ENCODE data around the gene NLRP11. TPM values are rescaled to one million over a fixed set of nuclear protein-coding genes. Genes with fewer than 3 reads are reported as not detected.

NLRP11 gene
- total RNA-seq (2014; rRNA removed; shearing (Covaris generic)) = not detected in 2 replicates

DNA sequence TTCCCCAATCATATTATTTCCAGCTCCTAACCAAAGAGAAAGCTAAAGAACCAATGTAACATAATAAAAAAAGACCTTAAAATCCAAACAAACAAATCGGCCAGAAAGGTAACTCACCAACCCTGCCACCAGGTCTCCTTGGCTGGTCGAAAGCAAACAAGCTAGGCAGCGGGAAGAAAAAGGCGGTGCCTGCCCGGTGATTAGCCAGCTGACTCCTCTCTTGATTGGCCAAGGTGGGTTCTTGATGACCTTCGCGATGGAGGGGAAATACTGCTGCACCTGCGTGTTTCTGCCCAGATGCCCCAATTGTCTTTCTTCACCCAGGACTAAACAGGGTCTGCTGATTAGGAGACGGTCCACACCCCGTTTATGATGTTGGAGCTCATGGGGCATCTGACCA is at the start of gene NLRP11:
Gene NLRP11, minus strand, starts transcription at position 154 of the 400 bp plus-strand sequence. CDS start 13,825 bp downstream, outside the sequence.
- no peaks in the 10 kb centered on the region for H3K27me3 ChIP-seq (ENCODE audit: control insufficient read depth, insufficient read depth, low read length)
- H3K36me3 ChIP-seq (replicated peaks; ENCODE audit: control insufficient read depth, insufficient read depth, low read length) = no peaks in the 10 kb centered on the region
- no peak for DNase-seq
- no peak within 1 kb of the TSS for H3K4me3 ChIP-seq (ENCODE audit: insufficient read depth, low read depth, low read length)

GRCh38 chr19:55877211-55877610 is 45.4 kb upstream of the NLRP11 start:
- Histone ChIP-seq H3K27me3 (ENCODE audit: control insufficient read depth, insufficient read depth, low read length) (no peaks in the 10 kb centered on the region), H3K36me3 (replicated peaks; ENCODE audit: control insufficient read depth, insufficient read depth, low read length) (no peaks in the 10 kb centered on the region), H3K4me3 (ENCODE audit: insufficient read depth, low read depth, low read length) (no peak overlapping the region)
- DNase-seq = no peak

DNA sequence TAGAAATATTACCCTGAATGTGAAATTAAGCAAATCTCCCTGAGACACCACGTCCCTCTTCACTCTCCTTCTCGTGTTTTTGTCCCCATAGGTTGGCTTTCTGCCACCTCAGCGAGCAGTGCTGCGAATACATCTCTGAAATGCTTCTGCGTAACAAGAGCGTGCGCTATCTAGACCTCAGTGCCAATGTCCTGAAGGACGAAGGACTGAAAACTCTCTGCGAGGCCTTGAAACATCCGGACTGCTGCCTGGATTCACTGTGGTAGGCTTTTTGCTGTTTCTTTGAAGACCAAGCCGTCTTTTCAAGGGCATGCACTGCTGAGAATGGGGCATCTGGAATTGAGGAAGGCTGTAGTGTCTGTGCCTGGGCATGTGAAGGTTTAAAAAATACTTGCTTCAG is 38.9 kb upstream of the NLRP11 start:
- DNase-seq = no peak
- no peaks in the 10 kb centered on the region for H3K36me3 ChIP-seq (replicated peaks; ENCODE audit: control insufficient read depth, insufficient read depth, low read length)
- no peaks in the 10 kb centered on the region for H3K27me3 ChIP-seq (ENCODE audit: control insufficient read depth, insufficient read depth, low read length)
- no peak overlapping the region for H3K4me3 ChIP-seq (ENCODE audit: insufficient read depth, low read depth, low read length)

GRCh38 chr19:55867101-55867500 is 35.3 kb upstream of the NLRP11 start:
- no peak overlapping the region for H3K4me3 ChIP-seq (ENCODE audit: insufficient read depth, low read depth, low read length)
- H3K27me3 ChIP-seq (ENCODE audit: control insufficient read depth, insufficient read depth, low read length) = no peaks in the 10 kb centered on the region
- DNase-seq = no peak
- H3K36me3 ChIP-seq (replicated peaks; ENCODE audit: control insufficient read depth, insufficient read depth, low read length) = no peaks in the 10 kb centered on the region

DNA sequence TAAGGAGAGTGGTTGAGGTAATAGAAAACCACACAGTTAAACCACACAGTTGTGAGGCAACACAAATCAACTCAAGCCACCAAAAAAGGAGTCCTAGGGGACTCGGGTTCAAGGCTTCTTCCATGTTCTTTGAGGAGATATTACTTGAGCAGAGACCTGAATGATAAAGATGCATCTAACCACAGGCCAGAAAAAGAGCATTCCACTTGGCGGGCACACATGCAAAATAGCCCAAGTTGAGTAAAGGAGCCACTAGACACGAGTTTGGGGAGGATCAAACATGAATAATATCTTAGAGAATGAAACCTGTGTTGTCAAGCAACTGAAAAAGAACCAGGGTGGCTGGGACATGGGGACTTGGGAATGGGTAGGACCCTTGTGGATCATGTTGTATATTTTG is 34.7 kb upstream of the NLRP11 start:
- no peak for DNase-seq
- H3K27me3 ChIP-seq (ENCODE audit: control insufficient read depth, insufficient read depth, low read length) = no peaks in the 10 kb centered on the region
- H3K4me3 ChIP-seq (ENCODE audit: insufficient read depth, low read depth, low read length) = no peak overlapping the region
- H3K36me3 ChIP-seq (replicated peaks; ENCODE audit: control insufficient read depth, insufficient read depth, low read length) = no peaks in the 10 kb centered on the region

- DNase-seq = no peak
- Histone ChIP-seq H3K27me3 (ENCODE audit: control insufficient read depth, insufficient read depth, low read length) (no peaks in the 10 kb centered on the region), H3K4me3 (ENCODE audit: insufficient read depth, low read depth, low read length) (no peak overlapping the region), H3K36me3 (replicated peaks; ENCODE audit: control insufficient read depth, insufficient read depth, low read length) (no peaks in the 10 kb centered on the region)
Observed at GRCh38 chr19:55858969-55859368, 27.2 kb upstream of the NLRP11 start.

- no peak for DNase-seq
Observed at GRCh38 chr19:55858401-55858800, 26.6 kb upstream of the NLRP11 start.

GRCh38 chr19:55857974-55858373 is 26.2 kb upstream of the NLRP11 start:
- no peaks in the 10 kb centered on the region for H3K27me3 ChIP-seq (ENCODE audit: control insufficient read depth, insufficient read depth, low read length)
- H3K4me3 ChIP-seq (ENCODE audit: insufficient read depth, low read depth, low read length) = no peak overlapping the region
- no peak for DNase-seq
- no peaks in the 10 kb centered on the region for H3K36me3 ChIP-seq (replicated peaks; ENCODE audit: control insufficient read depth, insufficient read depth, low read length)

More at GRCh38 chr19:55858401-55858800, 26.6 kb upstream of the NLRP11 start:
- H3K36me3 ChIP-seq (replicated peaks; ENCODE audit: control insufficient read depth, insufficient read depth, low read length) = no peaks in the 10 kb centered on the region
- no peaks in the 10 kb centered on the region for H3K27me3 ChIP-seq (ENCODE audit: control insufficient read depth, insufficient read depth, low read length)
- no peak overlapping the region for H3K4me3 ChIP-seq (ENCODE audit: insufficient read depth, low read depth, low read length)

DNA sequence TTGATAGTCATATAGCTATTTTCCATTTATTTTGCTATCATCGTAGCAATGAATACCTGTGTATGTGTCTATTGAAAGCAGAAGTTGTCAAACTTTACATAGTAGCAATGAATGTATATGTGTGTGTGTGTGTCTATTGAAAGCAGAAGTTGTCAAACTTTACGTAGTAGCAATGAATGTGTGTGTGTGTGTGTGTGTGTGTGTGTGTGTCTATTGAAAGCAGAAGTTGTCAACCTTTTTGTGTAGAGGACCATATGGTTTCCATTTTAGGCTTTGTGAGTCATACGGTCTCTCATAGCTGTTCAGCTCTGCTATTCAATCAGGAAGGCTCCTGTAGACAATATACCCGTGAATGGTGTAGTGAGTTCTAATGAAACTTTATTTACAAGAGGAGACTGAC is 25.4 kb upstream of the NLRP11 start:
- no peaks in the 10 kb centered on the region for H3K36me3 ChIP-seq (replicated peaks; ENCODE audit: control insufficient read depth, insufficient read depth, low read length)
- no peaks in the 10 kb centered on the region for H3K27me3 ChIP-seq (ENCODE audit: control insufficient read depth, insufficient read depth, low read length)
- H3K4me3 ChIP-seq (ENCODE audit: insufficient read depth, low read depth, low read length) = no peak overlapping the region
- no peak for DNase-seq

GRCh38 chr19:55855160-55855559 is 23.4 kb upstream of the NLRP11 start:
- H3K4me3 ChIP-seq (ENCODE audit: insufficient read depth, low read depth, low read length) = no peak overlapping the region
- no peaks in the 10 kb centered on the region for H3K27me3 ChIP-seq (ENCODE audit: control insufficient read depth, insufficient read depth, low read length)
- no peaks in the 10 kb centered on the region for H3K36me3 ChIP-seq (replicated peaks; ENCODE audit: control insufficient read depth, insufficient read depth, low read length)
- no peak for DNase-seq

DNA sequence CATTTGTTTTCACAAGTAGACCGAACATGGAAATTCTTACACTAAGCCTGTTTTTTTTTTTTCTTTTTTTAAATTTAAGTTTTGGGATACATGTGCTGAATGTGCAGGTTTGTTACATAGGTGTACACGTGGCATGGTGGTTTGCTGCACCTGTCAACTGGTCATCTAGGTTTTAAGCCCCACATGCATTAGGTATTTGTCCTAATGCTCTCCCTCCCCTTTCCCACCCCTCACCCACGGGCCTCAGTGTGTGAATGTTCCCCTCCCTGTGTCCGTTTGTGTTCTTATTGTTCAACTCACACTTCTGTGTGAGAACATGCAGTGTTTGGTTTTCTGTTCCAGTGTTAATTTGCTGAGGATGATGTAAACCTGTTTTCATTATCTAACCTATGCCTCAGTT is 7.1 kb upstream of the NLRP11 start:
- H3K4me3 ChIP-seq (ENCODE audit: insufficient read depth, low read depth, low read length) = no peak overlapping the region

DNA sequence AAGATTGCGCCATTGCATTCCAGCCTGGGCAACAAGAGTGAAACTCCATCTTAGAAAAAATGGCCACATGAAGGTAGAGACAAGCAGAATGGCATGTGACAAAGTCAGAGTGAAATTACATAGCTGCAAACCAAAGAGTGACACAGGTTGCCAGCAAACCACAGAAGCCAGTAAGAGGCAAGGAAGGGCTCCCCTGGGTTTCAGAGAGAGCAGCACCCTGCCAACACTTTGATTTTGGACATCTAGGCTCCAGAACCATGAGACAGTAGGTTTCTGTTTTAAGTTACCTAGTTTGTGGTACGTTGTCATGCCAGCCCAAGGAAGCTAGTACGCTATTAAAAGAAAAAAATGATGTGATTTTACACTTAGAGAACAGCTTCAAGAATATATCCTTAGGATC is 6.5 kb upstream of the NLRP11 start:
- no peak overlapping the region for H3K4me3 ChIP-seq (ENCODE audit: insufficient read depth, low read depth, low read length)
- no peaks in the 10 kb centered on the region for H3K36me3 ChIP-seq (replicated peaks; ENCODE audit: control insufficient read depth, insufficient read depth, low read length)
- no peak for DNase-seq
- H3K27me3 ChIP-seq (ENCODE audit: control insufficient read depth, insufficient read depth, low read length) = no peaks in the 10 kb centered on the region

More for the DNA sequence above, 7.1 kb upstream of the NLRP11 start:
- no peaks in the 10 kb centered on the region for H3K36me3 ChIP-seq (replicated peaks; ENCODE audit: control insufficient read depth, insufficient read depth, low read length)
- H3K27me3 ChIP-seq (ENCODE audit: control insufficient read depth, insufficient read depth, low read length) = no peaks in the 10 kb centered on the region
- no peak for DNase-seq

DNA sequence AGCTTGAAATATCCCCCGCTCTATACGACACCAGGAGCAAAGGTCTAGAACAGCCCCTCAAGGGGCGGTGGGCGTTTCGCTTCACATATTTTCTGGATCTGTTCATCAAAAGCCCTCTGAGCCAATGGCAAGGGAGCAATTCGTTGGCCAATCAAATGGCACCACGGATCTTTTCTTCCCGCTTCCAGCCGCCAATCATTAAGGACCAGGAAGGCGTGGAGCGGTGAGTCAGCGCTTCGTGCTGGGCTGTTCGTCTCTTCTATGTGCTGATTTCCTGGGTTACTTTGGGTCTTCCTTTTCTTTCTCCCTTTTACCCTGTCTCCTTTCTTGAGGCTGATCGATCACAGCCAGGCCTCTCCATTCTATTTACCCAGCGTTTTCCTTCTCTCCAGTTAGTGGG is 4.5 kb upstream of the NLRP11 start, which contains the start of gene NLRP4:
Gene NLRP4, plus strand, starts transcription at position 201 of the 400 bp plus-strand sequence. CDS start 15,541 bp downstream, outside the sequence.
- Histone ChIP-seq H3K36me3 (replicated peaks; ENCODE audit: control insufficient read depth, insufficient read depth, low read length) (no peaks in the 10 kb centered on the region), H3K27me3 (ENCODE audit: control insufficient read depth, insufficient read depth, low read length) (no peaks in the 10 kb centered on the region), H3K4me3 (ENCODE audit: insufficient read depth, low read depth, low read length) (no peak within 1 kb of the TSS)
- no peak for DNase-seq

DNA sequence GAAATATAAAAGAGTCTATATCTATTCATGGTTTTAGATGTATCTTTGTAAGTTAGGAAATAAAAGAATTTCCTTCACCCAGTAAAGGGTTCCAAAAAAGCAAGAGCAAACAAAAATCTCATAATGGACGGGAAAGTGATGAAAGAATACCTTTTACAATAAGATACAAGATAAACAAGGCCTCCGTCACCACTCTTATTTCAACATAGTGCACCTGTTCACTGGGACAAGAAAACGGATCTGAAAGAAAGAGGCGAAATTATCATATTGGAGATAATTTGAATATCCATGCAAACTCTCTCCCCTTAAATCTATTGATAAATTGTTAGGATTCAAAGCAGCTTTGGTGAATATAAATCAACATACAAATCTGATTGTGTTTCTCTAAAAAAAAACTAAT is 877 bp upstream of the NLRP11 start:
- DNase-seq = no peak
- Histone ChIP-seq H3K36me3 (replicated peaks; ENCODE audit: control insufficient read depth, insufficient read depth, low read length) (no peaks in the 10 kb centered on the region), H3K4me3 (ENCODE audit: insufficient read depth, low read depth, low read length) (no peak overlapping the region), H3K27me3 (ENCODE audit: control insufficient read depth, insufficient read depth, low read length) (no peaks in the 10 kb centered on the region)

GRCh38 chr19:55830656-55831055 is 1.1 kb downstream of the NLRP11 start:
- no peaks in the 10 kb centered on the region for H3K36me3 ChIP-seq (replicated peaks; ENCODE audit: control insufficient read depth, insufficient read depth, low read length)
- H3K27me3 ChIP-seq (ENCODE audit: control insufficient read depth, insufficient read depth, low read length) = no peaks in the 10 kb centered on the region
- no peak for DNase-seq
- H3K4me3 ChIP-seq (ENCODE audit: insufficient read depth, low read depth, low read length) = no peak overlapping the region

DNA sequence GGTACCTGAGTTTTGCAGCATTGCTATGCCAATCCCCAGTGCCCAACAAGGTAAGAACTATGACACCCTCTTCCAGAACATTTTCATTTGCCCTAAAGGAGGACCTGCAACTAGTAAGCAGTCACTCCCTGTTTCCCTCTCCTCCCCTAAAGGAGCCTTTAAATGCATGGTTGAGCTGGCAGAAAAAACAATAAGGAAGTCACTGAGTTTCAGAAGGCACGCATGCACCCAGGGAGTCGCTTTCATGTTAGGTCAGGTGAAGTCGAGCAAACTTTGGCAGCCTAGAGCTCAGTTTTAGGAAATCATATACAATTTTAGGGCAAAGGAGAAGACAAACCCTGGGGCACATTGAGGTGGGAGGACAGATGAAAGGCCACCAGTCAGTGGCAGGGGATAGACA is 11.8 kb downstream of the NLRP11 start:
- no peak for DNase-seq
- Histone ChIP-seq H3K27me3 (ENCODE audit: control insufficient read depth, insufficient read depth, low read length) (no peaks in the 10 kb centered on the region), H3K4me3 (ENCODE audit: insufficient read depth, low read depth, low read length) (no peak overlapping the region), H3K36me3 (replicated peaks; ENCODE audit: control insufficient read depth, insufficient read depth, low read length) (no peaks in the 10 kb centered on the region)

All from H7 (cell line).